Measurements from ENCODE around the gene PRKCG. TPM values are rescaled to one million over a fixed set of nuclear protein-coding genes. Genes with fewer than 3 reads are reported as not detected.
A peak's percentile ranks its signal among the peaks of the same experiment; 100 is the strongest.

PRKCG gene
- total and polyA plus RNA-seq, 8 donors: 0.16 to 2.2 (median 0.28) TPM; not detected in 1

GRCh38 chr19:53882391-53883050 is 524 bp downstream of the PRKCG start:
- DNase-seq (no peak), FAIRE-seq (no peak), ATAC-seq (no peak)
- Histone ChIP-seq H3K4me3 (peak overlapping the region in 3 of 4 donors; percentile 20 to 39 (median 22)), H3K27ac (no peak overlapping the region), H3K27me3 (peaks cover 0 to 5% (median 0%) of the 10 kb centered on the region in 4 donors), H3K9me3 (no peaks in the 10 kb centered on the region), H3K36me3 (no peaks in the 10 kb centered on the region), H3K4me1 (peaks cover 0 to 5% (median 4%) of the 10 kb centered on the region in 3 donors)
- 8% methylated on average over 18 of the region's 18 CpGs for WGBS, 2 donors
- peak in 1 of 4 donors; percentile 3 for TF ChIP-seq CTCF (IDR thresholded peaks at IDR 0.05)
- intact Hi-C loops (cut with DNase I): no loop called here

GRCh38 chr19:53883231-53883661 is 1.2 kb downstream of the PRKCG start:
- FAIRE-seq: no peak
- peaks cover 0 to 5% (median 4%) of the 10 kb centered on the region in 3 donors for H3K4me1 ChIP-seq
- TF ChIP-seq CTCF (IDR thresholded peaks at IDR 0.05): no peak
- WGBS, 2 donors: 3% methylated on average over 11 to 19 of the region's 19 CpGs
- intact Hi-C loops (cut with DNase I): no loop called here
- DNase-seq: peak in 2 of 6 donors; percentile 30 to 81
- no peak overlapping the region for H3K4me3 ChIP-seq
- no peaks in the 10 kb centered on the region for H3K9me3 ChIP-seq
- peaks cover 0 to 5% (median 0%) of the 10 kb centered on the region in 4 donors for H3K27me3 ChIP-seq
- no peaks in the 10 kb centered on the region for H3K36me3 ChIP-seq
- ATAC-seq: no peak
- no peak overlapping the region for H3K27ac ChIP-seq

- no peak for FAIRE-seq
- no peak for DNase-seq
- 22 to 24% methylated on average over 11 of the region's 11 CpGs for WGBS, 2 donors
Observed at GRCh38 chr19:53883741-53884140, 1.7 kb downstream of the PRKCG start.

GRCh38 chr19:53884256-53884655 is 2.3 kb downstream of the PRKCG start:
- peaks cover 0 to 5% (median 0%) of the 10 kb centered on the region in 3 donors for H3K4me1 ChIP-seq
- no peak for DNase-seq
- H3K4me3 ChIP-seq: no peak overlapping the region
- H3K27me3 ChIP-seq: peaks cover 0 to 5% (median 0%) of the 10 kb centered on the region in 4 donors
- 25 to 27% methylated on average over 12 of the region's 12 CpGs for WGBS, 2 donors
- TF ChIP-seq CTCF (IDR thresholded peaks at IDR 0.05): no peak
- no peak overlapping the region for H3K27ac ChIP-seq
- intact Hi-C loops (cut with DNase I): no loop called here
- no peaks in the 10 kb centered on the region for H3K36me3 ChIP-seq
- no peaks in the 10 kb centered on the region for H3K9me3 ChIP-seq
- no peak for ATAC-seq
- FAIRE-seq: no peak

More at GRCh38 chr19:53883741-53884140, 1.7 kb downstream of the PRKCG start:
- H3K4me3 ChIP-seq: no peak overlapping the region
- peaks cover 0 to 5% (median 3%) of the 10 kb centered on the region in 3 donors for H3K4me1 ChIP-seq
- H3K36me3 ChIP-seq: no peaks in the 10 kb centered on the region
- no peak overlapping the region for H3K27ac ChIP-seq
- no peaks in the 10 kb centered on the region for H3K9me3 ChIP-seq
- intact Hi-C loops (cut with DNase I): no loop called here
- ATAC-seq: no peak
- no peak for TF ChIP-seq CTCF (IDR thresholded peaks at IDR 0.05)
- peaks cover 0 to 5% (median 0%) of the 10 kb centered on the region in 4 donors for H3K27me3 ChIP-seq

- 78 to 85% methylated on average over 10 of the region's 10 CpGs for WGBS, 2 donors
- no peak for ATAC-seq
- no peak for TF ChIP-seq CTCF (IDR thresholded peaks at IDR 0.05)
- H3K27ac ChIP-seq: no peak overlapping the region
- H3K9me3 ChIP-seq: no peaks in the 10 kb centered on the region
- H3K27me3 ChIP-seq: peaks cover 0 to 5% (median 0%) of the 10 kb centered on the region in 4 donors
- no peaks in the 10 kb centered on the region for H3K36me3 ChIP-seq
- intact Hi-C loops (cut with DNase I): no loop called here
- H3K4me1 ChIP-seq: peaks cover 0 to 5% (median 0%) of the 10 kb centered on the region in 3 donors
- DNase-seq: no peak
- H3K4me3 ChIP-seq: no peak overlapping the region
- no peak for FAIRE-seq
Observed at GRCh38 chr19:53885036-53885435, 3.0 kb downstream of the PRKCG start.

Data from pancreas (tissue), 10 donors.